ENCODE data around the gene BEGAIN. TPM values are rescaled to one million over a fixed set of nuclear protein-coding genes. Genes with fewer than 3 reads are reported as not detected.

Gene BEGAIN
- total RNA-seq, 4 donors from 2014 or later = 2.6 to 16.5 (median 4.4) TPM; not detected in 1

DNA sequence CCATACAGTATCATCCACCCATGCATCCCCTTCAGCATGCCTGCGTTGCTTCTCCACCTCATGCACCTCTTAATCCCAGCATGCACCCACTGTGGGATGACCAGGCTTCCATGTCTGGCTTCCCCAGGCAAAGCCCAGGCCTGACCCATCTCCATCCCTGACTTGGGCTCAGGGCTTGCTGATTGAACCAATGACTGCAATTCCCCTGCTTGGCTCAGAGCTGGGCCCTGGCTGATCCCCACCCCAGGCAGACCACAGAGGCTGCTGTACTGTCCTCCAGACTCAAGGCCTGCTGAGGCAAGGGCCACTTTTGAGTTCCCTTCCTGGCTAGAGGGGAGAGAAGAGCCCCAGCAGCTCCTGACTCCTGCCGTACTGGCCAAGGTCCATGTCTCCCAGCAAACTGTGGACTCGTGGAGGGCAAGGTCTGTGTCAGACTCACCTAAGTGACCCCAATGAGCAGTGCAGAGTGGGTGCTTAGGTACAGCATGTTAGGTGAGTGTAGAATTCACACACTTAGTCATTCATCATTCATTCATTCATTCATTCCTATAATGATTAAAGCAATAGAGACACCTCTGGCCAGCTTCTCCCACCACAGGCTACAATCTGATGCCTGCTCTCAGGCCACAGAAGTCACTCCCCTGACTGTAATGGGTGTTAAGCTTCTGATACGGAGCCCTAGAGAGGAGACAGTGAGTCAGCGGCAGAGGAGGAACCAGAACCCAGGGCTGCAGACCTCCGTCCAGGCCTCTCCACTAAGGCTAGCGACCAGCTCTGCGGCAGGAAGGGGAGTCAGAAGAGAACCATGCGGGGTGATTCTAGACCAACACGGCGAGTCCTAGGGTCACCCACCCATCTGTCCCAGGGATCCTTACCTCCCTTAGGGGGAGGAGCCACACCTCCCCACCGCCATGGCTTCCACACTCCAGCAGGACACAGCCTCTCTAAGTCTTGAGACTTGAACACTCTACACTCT, 2.9 kb downstream of the BEGAIN start:
- Histone ChIP-seq H3K27me3 (no peaks in the 10 kb centered on the region), H3K27ac (no peak overlapping the region), H3K4me1 (no peaks in the 10 kb centered on the region), H3K4me3 (no peak overlapping the region), H3K9me3 (no peaks in the 10 kb centered on the region), H3K36me3 (no peaks in the 10 kb centered on the region)
- no peak for TF ChIP-seq POLR2A (IDR thresholded peaks at IDR 0.05)
- TF ChIP-seq, protein P1, sequence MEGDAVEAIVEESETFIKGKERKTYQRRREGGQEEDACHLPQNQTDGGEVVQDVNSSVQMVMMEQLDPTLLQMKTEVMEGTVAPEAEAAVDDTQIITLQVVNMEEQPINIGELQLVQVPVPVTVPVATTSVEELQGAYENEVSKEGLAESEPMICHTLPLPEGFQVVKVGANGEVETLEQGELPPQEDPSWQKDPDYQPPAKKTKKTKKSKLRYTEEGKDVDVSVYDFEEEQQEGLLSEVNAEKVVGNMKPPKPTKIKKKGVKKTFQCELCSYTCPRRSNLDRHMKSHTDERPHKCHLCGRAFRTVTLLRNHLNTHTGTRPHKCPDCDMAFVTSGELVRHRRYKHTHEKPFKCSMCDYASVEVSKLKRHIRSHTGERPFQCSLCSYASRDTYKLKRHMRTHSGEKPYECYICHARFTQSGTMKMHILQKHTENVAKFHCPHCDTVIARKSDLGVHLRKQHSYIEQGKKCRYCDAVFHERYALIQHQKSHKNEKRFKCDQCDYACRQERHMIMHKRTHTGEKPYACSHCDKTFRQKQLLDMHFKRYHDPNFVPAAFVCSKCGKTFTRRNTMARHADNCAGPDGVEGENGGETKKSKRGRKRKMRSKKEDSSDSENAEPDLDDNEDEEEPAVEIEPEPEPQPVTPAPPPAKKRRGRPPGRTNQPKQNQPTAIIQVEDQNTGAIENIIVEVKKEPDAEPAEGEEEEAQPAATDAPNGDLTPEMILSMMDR (IDR thresholded peaks at IDR 0.05) = no peak
- intact Hi-C loops (cut with DNase I; ENCODE audit: low total_unique reads) = no loop called here
- DNase-seq = no peak

DNA sequence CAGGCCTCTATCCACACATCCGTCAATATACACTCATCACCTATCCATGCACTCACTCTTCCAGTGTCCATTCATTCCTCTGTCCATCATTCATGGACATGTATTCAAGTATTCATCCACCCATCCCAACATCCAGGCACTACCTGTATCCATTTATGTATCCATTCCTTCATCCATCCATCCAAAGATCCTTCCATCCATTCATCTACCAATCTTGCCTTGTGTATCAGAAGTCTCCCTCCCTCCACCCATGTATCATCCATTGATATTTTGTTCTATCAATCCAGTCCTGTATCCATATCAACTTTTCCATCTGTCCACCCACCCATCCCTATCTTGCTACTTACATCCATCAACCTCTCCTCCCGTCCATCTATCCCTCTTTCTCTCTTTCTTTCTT, 4.0 kb downstream of the BEGAIN start:
- no peaks in the 10 kb centered on the region for H3K4me1 ChIP-seq
- H3K27me3 ChIP-seq = no peaks in the 10 kb centered on the region
- TF ChIP-seq, protein P1 (IDR thresholded peaks at IDR 0.05) = no peak
- TF ChIP-seq POLR2A (IDR thresholded peaks at IDR 0.05) = no peak
- no peaks in the 10 kb centered on the region for H3K9me3 ChIP-seq
- H3K27ac ChIP-seq = no peak overlapping the region
- no peak for DNase-seq
- intact Hi-C loops (cut with DNase I; ENCODE audit: low total_unique reads) = no loop called here
- H3K4me3 ChIP-seq = no peak overlapping the region
- H3K36me3 ChIP-seq = no peaks in the 10 kb centered on the region

DNA sequence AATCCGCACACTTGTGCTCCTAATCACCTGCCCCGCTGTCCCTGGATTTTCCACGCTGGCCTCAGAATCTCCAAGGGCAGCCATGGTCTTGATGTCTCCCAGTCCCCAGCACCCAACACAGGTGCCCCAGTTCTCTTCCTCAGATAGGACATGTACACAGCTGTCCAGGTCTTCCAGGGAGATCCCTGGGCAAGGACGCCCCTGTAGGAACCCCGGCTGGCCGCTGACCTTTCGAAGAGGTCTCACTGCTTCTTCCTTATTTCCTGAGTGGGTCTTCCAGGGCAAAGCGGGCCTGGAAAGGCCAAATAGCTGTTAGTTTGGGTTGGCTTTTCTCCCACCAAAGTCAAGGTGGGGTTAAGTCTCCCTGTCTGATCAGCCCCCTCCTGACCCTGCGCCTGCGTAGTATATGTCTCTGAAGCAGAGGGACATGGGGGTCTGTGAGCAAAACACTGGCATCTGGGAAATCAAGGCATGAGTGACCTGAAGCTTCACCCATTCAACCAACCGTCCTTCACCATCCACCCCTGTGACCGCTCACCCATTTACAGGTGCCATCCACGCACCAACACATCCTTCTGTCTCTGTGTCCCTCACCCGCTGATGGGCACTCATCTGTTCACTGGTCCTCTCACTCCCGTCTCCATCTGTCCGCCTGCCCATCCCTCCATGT, 4.6 kb downstream of the BEGAIN start:
- no peaks in the 10 kb centered on the region for H3K9me3 ChIP-seq
- H3K27ac ChIP-seq = no peak overlapping the region
- intact Hi-C loops (cut with DNase I; ENCODE audit: low total_unique reads) = no loop called here
- no peaks in the 10 kb centered on the region for H3K36me3 ChIP-seq
- no peaks in the 10 kb centered on the region for H3K4me1 ChIP-seq
- TF ChIP-seq, protein P1 (IDR thresholded peaks at IDR 0.05) = no peak
- TF ChIP-seq POLR2A (IDR thresholded peaks at IDR 0.05) = no peak
- no peak overlapping the region for H3K4me3 ChIP-seq
- DNase-seq = no peak
- H3K27me3 ChIP-seq = no peaks in the 10 kb centered on the region

DNA sequence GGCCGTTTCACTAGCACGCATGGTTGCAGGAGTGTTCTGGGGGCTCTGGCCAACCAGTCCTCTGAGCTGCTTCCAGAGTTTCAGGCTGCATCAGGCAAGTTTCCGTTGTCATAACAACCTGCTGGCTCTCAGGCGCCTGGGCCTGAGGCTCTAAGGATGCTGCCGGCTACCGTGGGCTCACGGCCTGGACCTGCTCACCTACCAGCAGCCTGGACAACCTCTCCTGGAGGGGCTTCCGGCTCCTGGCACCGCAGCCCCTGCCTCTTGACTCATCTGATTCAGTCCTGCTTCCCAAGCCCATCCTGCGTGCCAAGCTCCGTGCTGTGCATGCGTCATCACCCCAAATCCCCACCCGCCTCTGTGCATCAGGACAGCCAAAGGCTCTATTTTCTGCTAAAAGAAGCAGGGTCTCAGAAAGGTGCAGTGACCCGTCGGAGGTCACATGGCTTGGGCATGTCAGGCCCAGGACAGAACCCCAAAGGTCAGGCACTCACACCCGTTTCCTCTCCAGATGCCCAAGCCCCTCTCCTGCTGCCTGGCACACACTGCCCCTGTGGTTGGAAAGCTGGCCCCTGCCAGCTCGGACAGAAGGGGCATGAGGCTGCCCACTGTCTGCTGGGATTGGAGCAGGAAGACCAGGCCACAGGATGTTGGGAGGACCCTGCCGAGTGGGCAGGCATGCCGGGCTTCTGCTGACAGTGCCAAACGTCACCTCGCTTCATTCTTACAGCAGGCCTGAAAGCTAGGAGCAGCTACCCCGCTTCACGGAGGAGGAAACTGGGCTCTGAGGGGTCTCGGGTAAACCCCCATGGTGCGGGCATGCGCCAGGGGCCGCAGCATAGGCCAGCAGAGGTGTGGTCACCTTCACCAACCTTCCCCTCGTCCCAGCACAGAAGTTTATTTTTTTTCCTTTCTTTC, 5.7 kb downstream of the BEGAIN start:
- TF ChIP-seq POLR2A (IDR thresholded peaks at IDR 0.05) = no peak
- TF ChIP-seq, protein P1 (IDR thresholded peaks at IDR 0.05) = no peak
- Histone ChIP-seq H3K27ac (no peak overlapping the region), H3K27me3 (no peaks in the 10 kb centered on the region), H3K36me3 (no peaks in the 10 kb centered on the region), H3K4me1 (no peaks in the 10 kb centered on the region), H3K9me3 (no peaks in the 10 kb centered on the region), H3K4me3 (no peak overlapping the region)
- intact Hi-C loops (cut with DNase I; ENCODE audit: low total_unique reads) = no loop called here
- no peak for DNase-seq
